ENCODE results near the gene SLC25A31. TPM values are rescaled to one million over a fixed set of nuclear protein-coding genes. Genes with fewer than 3 reads are reported as not detected.

SLC25A31 gene
- not detected for polyA plus RNA-seq (2013)

DNA sequence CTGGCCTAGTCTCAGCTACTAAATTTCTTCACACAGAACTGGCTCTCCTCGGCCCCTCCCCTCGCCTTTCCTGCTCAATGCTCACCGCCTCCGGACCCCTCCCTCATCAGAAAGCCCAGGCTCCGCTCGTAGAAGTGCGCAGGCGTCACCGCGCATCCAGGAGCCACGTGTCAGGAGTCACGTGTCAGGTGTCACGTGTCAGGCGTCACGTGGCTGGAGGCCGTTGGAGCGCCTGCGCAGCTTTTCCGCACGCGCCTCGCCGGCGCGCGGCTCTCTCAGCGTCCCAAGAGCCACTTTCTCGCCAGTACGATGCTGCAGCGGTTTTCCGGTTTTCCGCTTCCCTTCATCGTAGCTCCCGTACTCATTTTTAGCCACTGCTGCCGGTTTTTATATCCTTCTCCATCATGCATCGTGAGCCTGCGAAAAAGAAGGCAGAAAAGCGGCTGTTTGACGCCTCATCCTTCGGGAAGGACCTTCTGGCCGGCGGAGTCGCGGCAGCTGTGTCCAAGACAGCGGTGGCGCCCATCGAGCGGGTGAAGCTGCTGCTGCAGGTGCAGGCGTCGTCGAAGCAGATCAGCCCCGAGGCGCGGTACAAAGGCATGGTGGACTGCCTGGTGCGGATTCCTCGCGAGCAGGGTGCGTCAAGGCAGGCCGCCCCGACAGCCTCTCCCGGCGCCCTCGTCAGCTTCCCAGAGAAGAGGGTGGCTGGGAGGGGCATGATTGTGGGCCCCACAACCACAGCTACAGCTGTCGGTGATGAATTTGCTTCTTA is at the start of gene SLC25A31:
Gene SLC25A31, plus strand, starts transcription at position 259 of the 772 bp plus-strand sequence. Its CDS starts 146 bp downstream, at position 405.
- Histone ChIP-seq H3K36me3 (ENCODE audit: control insufficient read depth in 4 of 4, insufficient read depth in 4 of 4, low read length in 3 of 4) (no peaks in the 10 kb centered on the region), H3K27ac (ENCODE audit: insufficient read depth in 1 of 2, low read depth in 1 of 2, low read length in 2 of 2, poor library complexity in 1 of 2, severe bottlenecking in 2 of 2) (no peak within 1 kb of the TSS), H3K27me3 (replicated peaks in 2 of 5; ENCODE audit: control insufficient read depth in 4 of 5, insufficient read depth in 5 of 5, low read length in 4 of 5) (no peaks in the 10 kb centered on the region), H3K9me3 (ENCODE audit: control extremely low read depth in 1 of 5, control insufficient read depth in 4 of 5, insufficient read depth in 2 of 5, low read depth in 1 of 5, low read length in 4 of 5) (no peaks in the 10 kb centered on the region), H3K4me1 (ENCODE audit: control extremely low read depth in 1 of 4, control insufficient read depth in 4 of 4, insufficient read depth in 4 of 4, low read length in 3 of 4) (no peaks in the 10 kb centered on the region), H3K4me3 (ENCODE audit: control insufficient read depth in 1 of 7, extremely low read depth in 1 of 7, insufficient read depth in 4 of 7, low read depth in 2 of 7, low read length in 6 of 7) (no peak within 1 kb of the TSS)
- POLR2A ChIA-PET: no interaction called here
- DNase-seq: no peak
- CTCF ChIA-PET: interaction anchor here (9.3 kb wide), 1 partner anchor 123 kb away, joined by 112 read pairs; no protein-coding TSS in a partner anchor
- 96% methylated on average over 64 of the region's 64 CpGs for WGBS (ENCODE audit: insufficient coverage)

GRCh38 chr4:127685292-127685691 is 44.9 kb upstream of the SLC25A31 start:
- CTCF ChIA-PET: no interaction called here
- POLR2A ChIA-PET: no interaction called here
- no peak overlapping the region for H3K27ac ChIP-seq (ENCODE audit: insufficient read depth in 1 of 2, low read depth in 1 of 2, low read length in 2 of 2, poor library complexity in 1 of 2, severe bottlenecking in 2 of 2)

GRCh38 chr4:127686658-127687057 is 43.5 kb upstream of the SLC25A31 start:
- POLR2A ChIA-PET: no interaction called here
- Histone ChIP-seq H3K4me1 (ENCODE audit: control extremely low read depth in 1 of 4, control insufficient read depth in 4 of 4, insufficient read depth in 4 of 4, low read length in 3 of 4) (no peaks in the 10 kb centered on the region), H3K4me3 (ENCODE audit: control insufficient read depth in 1 of 7, extremely low read depth in 1 of 7, insufficient read depth in 4 of 7, low read depth in 2 of 7, low read length in 6 of 7) (no peak overlapping the region), H3K36me3 (ENCODE audit: control insufficient read depth in 4 of 4, insufficient read depth in 4 of 4, low read length in 3 of 4) (peaks cover 0 to 7% (median 1%) of the 10 kb centered on the region in 4 experiments), H3K27me3 (replicated peaks in 2 of 5; ENCODE audit: control insufficient read depth in 4 of 5, insufficient read depth in 5 of 5, low read length in 4 of 5) (no peaks in the 10 kb centered on the region), H3K27ac (ENCODE audit: insufficient read depth in 1 of 2, low read depth in 1 of 2, low read length in 2 of 2, poor library complexity in 1 of 2, severe bottlenecking in 2 of 2) (no peak overlapping the region), H3K9me3 (ENCODE audit: control extremely low read depth in 1 of 5, control insufficient read depth in 4 of 5, insufficient read depth in 2 of 5, low read depth in 1 of 5, low read length in 4 of 5) (no peaks in the 10 kb centered on the region)
- CTCF ChIA-PET: interaction anchor here (1.2 kb wide), 1 partner anchor 20 kb away, joined by 3 read pairs; no protein-coding TSS in a partner anchor
- WGBS (ENCODE audit: insufficient coverage): 100% methylated on average over 1 of the region's 2 CpGs
- DNase-seq: no peak

More at GRCh38 chr4:127685292-127685691, 44.9 kb upstream of the SLC25A31 start:
- H3K36me3 ChIP-seq (ENCODE audit: control insufficient read depth in 4 of 4, insufficient read depth in 4 of 4, low read length in 3 of 4): peaks cover 0 to 3% (median 0%) of the 10 kb centered on the region in 4 experiments
- no peaks in the 10 kb centered on the region for H3K4me1 ChIP-seq (ENCODE audit: control extremely low read depth in 1 of 4, control insufficient read depth in 4 of 4, insufficient read depth in 4 of 4, low read length in 3 of 4)
- H3K9me3 ChIP-seq (ENCODE audit: control extremely low read depth in 1 of 5, control insufficient read depth in 4 of 5, insufficient read depth in 2 of 5, low read depth in 1 of 5, low read length in 4 of 5): no peaks in the 10 kb centered on the region
- H3K4me3 ChIP-seq (ENCODE audit: control insufficient read depth in 1 of 7, extremely low read depth in 1 of 7, insufficient read depth in 4 of 7, low read depth in 2 of 7, low read length in 6 of 7): no peak overlapping the region
- H3K27me3 ChIP-seq (replicated peaks in 2 of 5; ENCODE audit: control insufficient read depth in 4 of 5, insufficient read depth in 5 of 5, low read length in 4 of 5): no peaks in the 10 kb centered on the region
- DNase-seq: no peak

DNA sequence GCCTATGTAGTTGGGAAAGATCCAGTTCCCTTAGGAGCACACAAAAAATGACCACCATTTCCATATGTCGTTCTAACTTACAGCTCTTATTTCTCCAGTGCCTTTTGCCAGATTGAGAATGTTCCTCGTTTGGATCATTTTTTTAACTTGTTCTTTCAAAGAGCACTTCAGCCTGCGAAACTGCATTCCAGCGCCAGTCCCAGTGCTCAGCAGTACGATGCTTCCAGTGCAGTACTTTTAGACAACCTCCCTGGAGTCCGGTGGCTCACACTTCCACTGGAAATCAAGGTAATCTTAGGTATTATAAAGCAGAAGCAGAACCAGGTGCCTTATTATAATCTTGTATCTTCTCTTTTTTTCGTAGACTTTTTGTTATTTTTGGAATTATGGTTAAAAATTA is 42.6 kb upstream of the SLC25A31 start:
- H3K4me3 ChIP-seq (ENCODE audit: control insufficient read depth in 1 of 7, extremely low read depth in 1 of 7, insufficient read depth in 4 of 7, low read depth in 2 of 7, low read length in 6 of 7): no peak overlapping the region
- CTCF ChIA-PET: interaction anchor here (1.2 kb wide), 1 partner anchor 21 kb away, joined by 3 read pairs; no protein-coding TSS in a partner anchor
- H3K4me1 ChIP-seq (ENCODE audit: control extremely low read depth in 1 of 4, control insufficient read depth in 4 of 4, insufficient read depth in 4 of 4, low read length in 3 of 4): no peaks in the 10 kb centered on the region
- no peaks in the 10 kb centered on the region for H3K27me3 ChIP-seq (replicated peaks in 2 of 5; ENCODE audit: control insufficient read depth in 4 of 5, insufficient read depth in 5 of 5, low read length in 4 of 5)
- no peak for DNase-seq
- H3K36me3 ChIP-seq (ENCODE audit: control insufficient read depth in 4 of 4, insufficient read depth in 4 of 4, low read length in 3 of 4): peaks cover 0 to 7% (median 1%) of the 10 kb centered on the region in 4 experiments
- 100% methylated on average over 4 of the region's 7 CpGs for WGBS (ENCODE audit: insufficient coverage)
- no peaks in the 10 kb centered on the region for H3K9me3 ChIP-seq (ENCODE audit: control extremely low read depth in 1 of 5, control insufficient read depth in 4 of 5, insufficient read depth in 2 of 5, low read depth in 1 of 5, low read length in 4 of 5)
- POLR2A ChIA-PET: no interaction called here
- no peak overlapping the region for H3K27ac ChIP-seq (ENCODE audit: insufficient read depth in 1 of 2, low read depth in 1 of 2, low read length in 2 of 2, poor library complexity in 1 of 2, severe bottlenecking in 2 of 2)

DNA sequence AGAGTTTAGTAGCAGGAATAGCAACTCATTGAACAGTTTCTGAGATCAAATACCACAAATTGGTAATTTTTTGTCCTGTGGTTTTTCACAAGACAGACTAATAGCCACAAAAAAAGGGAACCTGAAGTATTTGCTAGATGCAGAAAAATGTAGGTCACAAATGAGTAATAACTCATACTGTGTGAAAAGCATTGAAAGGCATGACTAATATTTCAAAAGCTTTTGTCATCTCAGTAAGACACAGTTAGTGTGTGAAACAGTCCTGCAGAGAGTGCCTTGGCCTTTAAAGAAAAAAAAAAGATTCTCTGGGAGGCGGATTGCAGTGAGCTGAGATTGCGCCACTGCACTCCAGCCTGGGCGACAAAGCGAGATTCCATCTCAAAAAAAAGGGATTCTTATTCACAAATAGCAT is 31.4 kb upstream of the SLC25A31 start:
- DNase-seq: peak; percentile 22 to 83 (median 70)
- ChIA-PET POLR2A (no interaction called here), CTCF (no interaction called here)
- peaks cover 0 to 9% (median 4%) of the 10 kb centered on the region in 5 experiments for H3K9me3 ChIP-seq (ENCODE audit: control extremely low read depth in 1 of 5, control insufficient read depth in 4 of 5, insufficient read depth in 2 of 5, low read depth in 1 of 5, low read length in 4 of 5)
- peaks cover 0 to 5% (median 0%) of the 10 kb centered on the region in 4 experiments for H3K36me3 ChIP-seq (ENCODE audit: control insufficient read depth in 4 of 4, insufficient read depth in 4 of 4, low read length in 3 of 4)
- no CpG with 5 or more reads among the region's 4 CpGs for WGBS (ENCODE audit: insufficient coverage)
- peaks cover 0 to 12% (median 0%) of the 10 kb centered on the region in 4 experiments for H3K4me1 ChIP-seq (ENCODE audit: control extremely low read depth in 1 of 4, control insufficient read depth in 4 of 4, insufficient read depth in 4 of 4, low read length in 3 of 4)
- H3K27me3 ChIP-seq (replicated peaks in 2 of 5; ENCODE audit: control insufficient read depth in 4 of 5, insufficient read depth in 5 of 5, low read length in 4 of 5): no peaks in the 10 kb centered on the region
- no peak overlapping the region for H3K27ac ChIP-seq (ENCODE audit: insufficient read depth in 1 of 2, low read depth in 1 of 2, low read length in 2 of 2, poor library complexity in 1 of 2, severe bottlenecking in 2 of 2)
- no peak overlapping the region for H3K4me3 ChIP-seq (ENCODE audit: control insufficient read depth in 1 of 7, extremely low read depth in 1 of 7, insufficient read depth in 4 of 7, low read depth in 2 of 7, low read length in 6 of 7)

DNA sequence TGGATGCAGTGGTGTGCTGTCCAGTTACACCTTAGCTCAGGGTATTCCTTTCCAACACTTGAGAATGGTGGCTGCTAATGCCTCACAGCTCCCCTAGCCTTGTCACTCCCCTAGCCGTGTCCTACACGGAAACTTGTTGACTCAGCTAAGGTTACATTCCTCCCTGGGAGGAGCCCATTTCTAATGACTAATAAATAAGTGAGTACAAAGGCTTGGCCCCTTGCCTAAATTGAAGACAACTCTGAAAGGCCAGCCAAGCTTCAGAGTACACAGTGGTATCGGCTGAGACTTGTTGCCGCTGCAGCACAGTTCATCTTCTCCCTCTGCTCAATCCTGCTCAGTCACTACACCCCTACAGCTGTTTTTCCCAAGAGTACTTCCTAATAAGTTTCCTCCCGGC is 21.2 kb upstream of the SLC25A31 start:
- DNase-seq: no peak
- no peak overlapping the region for H3K27ac ChIP-seq (ENCODE audit: insufficient read depth in 1 of 2, low read depth in 1 of 2, low read length in 2 of 2, poor library complexity in 1 of 2, severe bottlenecking in 2 of 2)
- WGBS (ENCODE audit: insufficient coverage): 100% methylated on average over 2 of the region's 5 CpGs
- ChIA-PET CTCF (interaction anchor here (0.9 to 1.0 kb wide), 2 partner anchors 23 to 25 kb away, joined by 3 read pairs; no protein-coding TSS in a partner anchor), POLR2A (no interaction called here)
- peaks cover 0 to 24% (median 2%) of the 10 kb centered on the region in 4 experiments for H3K36me3 ChIP-seq (ENCODE audit: control insufficient read depth in 4 of 4, insufficient read depth in 4 of 4, low read length in 3 of 4)
- no peaks in the 10 kb centered on the region for H3K9me3 ChIP-seq (ENCODE audit: control extremely low read depth in 1 of 5, control insufficient read depth in 4 of 5, insufficient read depth in 2 of 5, low read depth in 1 of 5, low read length in 4 of 5)
- H3K27me3 ChIP-seq (replicated peaks in 2 of 5; ENCODE audit: control insufficient read depth in 4 of 5, insufficient read depth in 5 of 5, low read length in 4 of 5): no peaks in the 10 kb centered on the region
- H3K4me3 ChIP-seq (ENCODE audit: control insufficient read depth in 1 of 7, extremely low read depth in 1 of 7, insufficient read depth in 4 of 7, low read depth in 2 of 7, low read length in 6 of 7): no peak overlapping the region
- H3K4me1 ChIP-seq (ENCODE audit: control extremely low read depth in 1 of 4, control insufficient read depth in 4 of 4, insufficient read depth in 4 of 4, low read length in 3 of 4): no peaks in the 10 kb centered on the region

DNA sequence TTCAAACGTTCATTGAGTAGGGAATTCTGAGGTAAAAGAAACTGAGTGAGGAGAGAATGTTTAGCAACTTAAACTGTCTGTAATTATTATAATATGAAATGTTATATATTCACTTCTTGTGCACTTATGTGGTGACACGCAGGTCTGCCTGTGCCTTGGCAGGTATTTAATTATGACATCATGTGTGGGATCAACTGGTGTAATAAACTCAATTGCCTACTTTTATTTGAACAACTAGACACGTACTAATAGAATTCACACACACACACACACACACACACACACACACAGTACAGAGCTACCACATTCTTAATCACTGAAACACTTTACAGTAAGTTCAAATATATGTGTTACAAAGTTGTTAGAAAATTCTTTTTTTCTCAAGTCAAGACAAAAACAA is 20.7 kb upstream of the SLC25A31 start:
- Histone ChIP-seq H3K27ac (ENCODE audit: insufficient read depth in 1 of 2, low read depth in 1 of 2, low read length in 2 of 2, poor library complexity in 1 of 2, severe bottlenecking in 2 of 2) (no peak overlapping the region), H3K27me3 (replicated peaks in 2 of 5; ENCODE audit: control insufficient read depth in 4 of 5, insufficient read depth in 5 of 5, low read length in 4 of 5) (no peaks in the 10 kb centered on the region), H3K9me3 (ENCODE audit: control extremely low read depth in 1 of 5, control insufficient read depth in 4 of 5, insufficient read depth in 2 of 5, low read depth in 1 of 5, low read length in 4 of 5) (no peaks in the 10 kb centered on the region), H3K36me3 (ENCODE audit: control insufficient read depth in 4 of 4, insufficient read depth in 4 of 4, low read length in 3 of 4) (peaks cover 0 to 24% (median 4%) of the 10 kb centered on the region in 4 experiments), H3K4me1 (ENCODE audit: control extremely low read depth in 1 of 4, control insufficient read depth in 4 of 4, insufficient read depth in 4 of 4, low read length in 3 of 4) (no peaks in the 10 kb centered on the region), H3K4me3 (ENCODE audit: control insufficient read depth in 1 of 7, extremely low read depth in 1 of 7, insufficient read depth in 4 of 7, low read depth in 2 of 7, low read length in 6 of 7) (no peak overlapping the region)
- CTCF ChIA-PET: interaction anchor here (0.9 to 1.0 kb wide), 2 partner anchors 23 to 25 kb away, joined by 3 read pairs; no protein-coding TSS in a partner anchor
- no CpG with 5 or more reads among the region's 3 CpGs for WGBS (ENCODE audit: insufficient coverage)
- DNase-seq: no peak
- POLR2A ChIA-PET: no interaction called here

Data from common myeloid progenitor, CD34-positive (primary cell).